ENCODE results near the gene UBE2G2.

UBE2G2 gene

DNA sequence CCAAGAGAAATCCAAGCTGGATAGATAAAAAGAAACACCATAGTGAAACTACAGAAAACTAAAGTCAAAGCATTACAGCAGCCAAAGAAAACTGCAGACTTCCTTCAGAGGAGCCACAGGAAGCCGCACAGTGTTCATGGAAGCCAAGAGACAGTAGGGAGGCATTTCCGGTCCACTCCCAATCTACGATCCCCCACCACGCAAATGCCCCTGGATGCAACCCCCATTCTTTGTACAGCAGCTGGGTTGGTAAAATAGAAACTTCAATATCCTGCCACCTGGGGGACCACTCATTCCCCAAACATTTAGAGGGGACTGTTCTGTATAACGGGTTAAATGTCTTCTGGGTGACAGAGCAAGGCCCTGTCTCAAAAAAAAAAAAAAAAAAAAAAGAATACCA lies 46.4 kb downstream of the UBE2G2 start:
- TF ChIP-seq TEAD4 (IDR thresholded peaks at IDR 0.05) (no peak), RAD21 (IDR thresholded peaks at IDR 0.05; ENCODE audit: low read depth) (peak; percentile 31; the same call in 1 of the 2 replicates)

- no peak for TF ChIP-seq TAF1 (IDR thresholded peaks at IDR 0.05; ENCODE audit: low read depth)
- TF ChIP-seq TEAD4 (IDR thresholded peaks at IDR 0.05), result no peak
- no peak for TF ChIP-seq EP300 (IDR thresholded peaks at IDR 0.05; ENCODE audit: borderline replicate concordance)
- TF ChIP-seq CREB1 (IDR thresholded peaks at IDR 0.05; ENCODE audit: low read depth), result no peak
- TF ChIP-seq, protein P1, sequence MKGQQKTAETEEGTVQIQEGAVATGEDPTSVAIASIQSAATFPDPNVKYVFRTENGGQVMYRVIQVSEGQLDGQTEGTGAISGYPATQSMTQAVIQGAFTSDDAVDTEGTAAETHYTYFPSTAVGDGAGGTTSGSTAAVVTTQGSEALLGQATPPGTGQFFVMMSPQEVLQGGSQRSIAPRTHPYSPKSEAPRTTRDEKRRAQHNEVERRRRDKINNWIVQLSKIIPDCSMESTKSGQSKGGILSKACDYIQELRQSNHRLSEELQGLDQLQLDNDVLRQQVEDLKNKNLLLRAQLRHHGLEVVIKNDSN (IDR thresholded peaks at IDR 0.05), result no peak
- TF ChIP-seq FOXM1 (IDR thresholded peaks at IDR 0.05; ENCODE audit: borderline replicate concordance, low read depth), result no peak
- no peak for TF ChIP-seq NFIC (IDR thresholded peaks at IDR 0.05)
- TF ChIP-seq RAD21 (IDR thresholded peaks at IDR 0.05; ENCODE audit: low read depth), result no peak
- no peak for TF ChIP-seq TCF12 (IDR thresholded peaks at IDR 0.05; ENCODE audit: low read depth)
- TF ChIP-seq MAX (IDR thresholded peaks at IDR 0.05), result no peak
- TF ChIP-seq YY1 (IDR thresholded peaks at IDR 0.05; ENCODE audit: low read depth), result no peak
- TF ChIP-seq REST (IDR thresholded peaks at IDR 0.05; ENCODE audit: low read depth), result no peak
- TF ChIP-seq CEBPB (IDR thresholded peaks at IDR 0.05), result no peak
- no peak for TF ChIP-seq EGR1 (IDR thresholded peaks at IDR 0.05)
- no peak for TF ChIP-seq ZBTB7A (IDR thresholded peaks at IDR 0.05; ENCODE audit: low read depth)
Observed at GRCh38 chr21:44753357-44753756, 48.3 kb downstream of the UBE2G2 start.

DNA sequence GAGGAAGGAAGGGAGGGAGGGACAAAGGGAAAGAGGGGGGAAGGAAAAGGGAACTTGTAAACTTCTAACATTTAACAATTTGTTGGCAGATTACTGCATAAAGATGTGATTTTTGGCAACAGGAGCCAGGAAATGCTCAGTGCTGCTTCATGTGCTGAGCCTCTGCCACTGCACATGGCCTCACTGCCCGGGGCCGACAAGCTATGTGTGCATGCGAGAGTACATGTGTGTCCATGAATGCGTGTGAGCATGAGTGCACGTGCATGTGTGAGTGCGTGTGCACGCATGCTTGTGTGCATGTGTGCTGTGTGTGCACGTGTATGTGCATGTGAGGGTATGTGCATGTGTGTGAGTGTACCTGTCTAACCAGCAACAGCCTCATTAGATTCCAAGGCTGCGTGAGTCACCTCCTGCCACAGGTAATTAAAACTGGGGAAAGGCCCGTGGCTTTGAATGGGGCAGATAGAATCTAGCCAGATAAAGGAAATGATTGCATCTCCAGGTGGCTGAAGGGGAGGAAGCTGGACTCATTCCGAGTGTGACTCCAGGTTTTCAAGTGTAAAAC lies 48.9 kb downstream of the UBE2G2 start:
- no peak for TF ChIP-seq TEAD4 (IDR thresholded peaks at IDR 0.05)
- TF ChIP-seq YY1 (IDR thresholded peaks at IDR 0.05; ENCODE audit: low read depth), result no peak
- TF ChIP-seq ZBTB7A (IDR thresholded peaks at IDR 0.05; ENCODE audit: low read depth), result no peak
- TF ChIP-seq EP300 (IDR thresholded peaks at IDR 0.05; ENCODE audit: borderline replicate concordance), result no peak
- TF ChIP-seq, protein P1 (IDR thresholded peaks at IDR 0.05), result no peak
- TF ChIP-seq RAD21 (IDR thresholded peaks at IDR 0.05; ENCODE audit: low read depth), result no peak
- no peak for TF ChIP-seq REST (IDR thresholded peaks at IDR 0.05; ENCODE audit: low read depth)
- no peak for TF ChIP-seq MAX (IDR thresholded peaks at IDR 0.05)
- TF ChIP-seq TAF1 (IDR thresholded peaks at IDR 0.05; ENCODE audit: low read depth), result no peak
- no peak for TF ChIP-seq FOXM1 (IDR thresholded peaks at IDR 0.05; ENCODE audit: borderline replicate concordance, low read depth)
- TF ChIP-seq TCF12 (IDR thresholded peaks at IDR 0.05; ENCODE audit: low read depth), result no peak

GRCh38 chr21:44751799-44752636 lies 49.6 kb downstream of the UBE2G2 start:
- no peak for TF ChIP-seq CREB1 (IDR thresholded peaks at IDR 0.05; ENCODE audit: low read depth)

DNA sequence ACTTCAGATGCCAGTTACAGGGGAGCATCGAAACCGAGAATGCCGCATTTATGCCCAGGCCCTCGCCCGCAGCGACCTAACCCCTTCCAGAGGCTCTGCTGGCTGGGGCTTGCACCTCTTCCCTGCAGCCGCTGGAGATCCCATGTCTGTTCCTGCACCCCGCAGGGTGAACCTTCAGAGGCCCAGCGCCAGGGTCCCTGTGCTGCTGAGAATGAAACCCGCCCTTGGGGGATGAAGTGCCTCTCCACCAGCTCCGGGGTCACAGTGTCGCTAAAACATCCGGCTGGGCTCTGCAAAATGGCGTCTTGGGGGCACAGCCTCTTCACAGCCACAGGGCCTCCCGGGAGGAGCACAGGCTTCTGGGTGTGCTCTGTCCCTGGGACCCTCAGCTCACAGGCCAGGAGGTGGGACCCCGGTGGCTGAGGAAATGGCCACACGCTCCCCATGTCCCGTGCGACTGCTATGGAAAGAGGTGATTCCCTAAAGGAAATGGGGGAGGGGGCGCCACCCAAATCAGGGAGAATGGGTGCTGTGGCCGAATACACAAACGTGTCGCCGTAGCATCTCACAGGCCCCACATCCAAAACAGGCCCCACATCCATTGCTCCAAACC lies 50.3 kb downstream of the UBE2G2 start:
- TF ChIP-seq, protein P1 (IDR thresholded peaks at IDR 0.05), result no peak
- no peak for TF ChIP-seq MAX (IDR thresholded peaks at IDR 0.05)
- TF ChIP-seq CEBPB (IDR thresholded peaks at IDR 0.05), result no peak
- no peak for TF ChIP-seq TAF1 (IDR thresholded peaks at IDR 0.05; ENCODE audit: low read depth)
- no peak for TF ChIP-seq FOXM1 (IDR thresholded peaks at IDR 0.05; ENCODE audit: borderline replicate concordance, low read depth)
- TF ChIP-seq CREB1 (IDR thresholded peaks at IDR 0.05; ENCODE audit: low read depth), result no peak

Measured in Ishikawa (cell line).